Stimulated activated CD4-positive, alpha-beta T cell treated with anti-CD3 and anti-CD28 coated beads, Interleukin-1b, Interleukin-23, amount 100 ng/mL, for 4 hours (primary cell): ENCODE measurements around the gene BRAT1.
A peak's percentile ranks its signal among the peaks of the same experiment; 100 is the strongest.

Experiments used
- DNase-seq, 2 donors: peaks; one replicate each; pipeline ENCODE4 v3.0.0-alpha.2; 2020; ENCODE audit warnings: low read depth in 2 of 2

BRAT1 gene

GRCh38 chr7:2559283-2559950, 4.1 kb upstream of the BRAT1 start:
- DNase-seq: no peak

- DNase-seq: peak; percentile 84 to 91
These were observed 3.4 kb upstream of the BRAT1 start, which contains the start of gene IQCE for GRCh38 chr7:2558629-2559282. IQCE (plus strand) TSS chr7:2558979; CDS start chr7:2559182, 203 bp downstream.

GRCh38 chr7:2554661-2555111, 638 bp downstream of the BRAT1 start:
- DNase-seq: no peak

- no peak for DNase-seq
These were observed 1.3 kb downstream of the BRAT1 start for GRCh38 chr7:2553831-2554581.

- DNase-seq: no peak
These were observed 2.2 kb downstream of the BRAT1 start for GRCh38 chr7:2553108-2553507.

- no peak for DNase-seq
These were observed 3.9 kb downstream of the BRAT1 start for GRCh38 chr7:2551418-2551817.

- no peak for DNase-seq
These were observed 8.3 kb downstream of the BRAT1 start for GRCh38 chr7:2546776-2547586.

GRCh38 chr7:2545746-2546425, 9.4 kb downstream of the BRAT1 start:
- DNase-seq: no peak

- no peak for DNase-seq
These were observed 10.7 kb downstream of the BRAT1 start for GRCh38 chr7:2544541-2545188.

- no peak for DNase-seq
These were observed 12.1 kb downstream of the BRAT1 start for GRCh38 chr7:2542916-2543871.

- DNase-seq: no peak
These were observed 13.1 kb downstream of the BRAT1 start for GRCh38 chr7:2542011-2542915.

- DNase-seq: no peak
These were observed 13.9 kb downstream of the BRAT1 start for GRCh38 chr7:2541291-2542010.

- no peak for DNase-seq
These were observed 14.7 kb downstream of the BRAT1 start for GRCh38 chr7:2540641-2541051.

- DNase-seq: no peak
These were observed 15.2 kb downstream of the BRAT1 start for GRCh38 chr7:2540133-2540532.

- DNase-seq: no peak
These were observed 16.1 kb downstream of the BRAT1 start for GRCh38 chr7:2539031-2539911.

- no peak for DNase-seq
These were observed 17.1 kb downstream of the BRAT1 start for GRCh38 chr7:2537981-2538851.
